HG03039 (cell line): Measurements from ENCODE around the gene CISD3.

Source experiments
- ATAC-seq: cut with Tn5 transposase; IDR thresholded peaks from one replicate; pipeline ENCODE4 v1.9.1; 2021; ENCODE audit warnings: mild to moderate bottlenecking, moderate library complexity; ENCODE audit not compliant: unreplicated experiment

Gene CISD3

DNA sequence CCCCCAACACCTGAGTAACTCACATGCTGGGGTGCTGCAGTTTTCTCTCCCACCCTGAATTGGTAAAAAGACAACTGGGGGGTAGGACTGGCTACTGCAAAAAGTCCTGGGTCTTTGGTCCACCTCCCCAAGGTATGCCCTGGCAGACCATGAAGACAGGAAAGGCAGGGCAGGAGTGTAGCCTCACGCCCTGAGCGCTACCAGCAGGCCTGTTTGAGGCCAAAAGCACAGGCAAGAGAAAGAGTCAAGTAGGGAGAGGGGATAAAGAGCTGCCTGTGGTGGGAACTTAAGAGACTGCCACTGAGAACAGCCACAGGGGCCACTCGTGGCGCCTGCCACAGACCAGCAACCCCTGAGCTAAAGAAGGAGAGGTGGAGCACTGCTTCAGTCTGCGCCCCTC is 36.2 kb downstream of the CISD3 start:
- ATAC-seq, result no peak

DNA sequence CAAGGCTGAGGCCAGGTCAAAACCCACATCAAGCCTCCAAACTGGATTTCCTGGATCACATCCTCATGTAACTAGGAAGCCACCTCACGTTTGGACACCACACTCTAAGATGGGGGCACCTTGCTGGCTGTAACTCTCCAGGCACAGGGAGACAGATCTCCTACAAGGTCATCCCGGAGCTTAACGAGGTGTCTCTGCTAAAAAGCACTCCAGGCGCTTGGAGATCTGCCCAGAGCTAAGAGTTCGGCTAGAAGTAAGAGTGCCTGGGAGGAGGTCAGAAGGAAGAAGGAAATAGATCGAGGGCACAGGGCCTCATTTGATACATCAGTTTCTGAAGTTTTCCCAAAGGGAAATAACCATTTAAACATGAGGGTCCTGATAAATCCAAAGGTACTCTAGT is 38.3 kb downstream of the CISD3 start:
- no peak for ATAC-seq

DNA sequence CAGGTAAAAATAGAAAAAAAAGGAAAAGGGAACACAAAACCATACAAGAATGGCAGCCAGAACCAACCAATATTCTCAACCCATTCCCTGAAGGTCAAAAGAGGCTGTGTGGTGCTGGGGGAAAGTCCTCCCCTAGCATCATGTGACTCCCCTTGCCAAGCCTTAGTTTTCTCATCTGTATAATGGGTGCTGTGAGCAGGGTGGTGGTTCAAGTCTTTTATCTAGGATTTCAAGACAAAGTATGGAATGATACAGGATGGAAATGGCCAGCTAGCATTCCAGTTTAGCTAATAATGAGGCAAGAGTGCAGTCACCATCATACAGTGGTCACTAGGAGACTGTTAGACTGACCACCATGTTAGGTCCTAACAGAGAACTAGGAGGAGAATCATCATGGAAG is 43.1 kb downstream of the CISD3 start:
- ATAC-seq, result no peak

DNA sequence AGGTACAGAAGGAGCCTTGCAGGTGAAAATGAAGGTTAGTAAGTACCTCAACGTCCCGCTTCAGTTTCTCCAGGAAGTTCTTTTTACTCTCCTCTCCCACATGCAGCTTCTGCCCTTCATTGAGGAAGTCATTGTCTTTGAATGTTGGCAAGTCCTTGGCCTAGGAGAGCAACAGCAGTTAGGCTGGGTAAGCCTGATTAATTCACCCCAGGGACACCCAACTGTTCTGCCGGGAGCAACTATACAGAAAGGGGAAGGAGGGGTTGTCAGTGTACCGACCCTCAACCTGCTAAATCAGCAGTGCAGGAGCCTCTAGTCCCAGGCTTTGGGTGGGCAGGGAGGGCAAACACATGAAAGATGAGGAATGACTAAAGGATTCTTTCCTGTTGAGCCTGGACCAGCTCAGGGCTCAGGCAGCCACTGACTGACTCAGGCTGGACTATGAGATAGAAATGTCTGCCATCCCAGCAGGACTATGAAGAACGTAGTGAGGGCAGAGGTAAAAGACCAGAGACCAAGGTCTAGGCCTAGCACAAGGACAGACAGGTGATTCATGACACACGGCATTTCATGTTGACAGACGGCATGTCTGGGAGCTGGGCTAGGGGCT is 47.6 kb downstream of the CISD3 start:
- no peak for ATAC-seq

DNA sequence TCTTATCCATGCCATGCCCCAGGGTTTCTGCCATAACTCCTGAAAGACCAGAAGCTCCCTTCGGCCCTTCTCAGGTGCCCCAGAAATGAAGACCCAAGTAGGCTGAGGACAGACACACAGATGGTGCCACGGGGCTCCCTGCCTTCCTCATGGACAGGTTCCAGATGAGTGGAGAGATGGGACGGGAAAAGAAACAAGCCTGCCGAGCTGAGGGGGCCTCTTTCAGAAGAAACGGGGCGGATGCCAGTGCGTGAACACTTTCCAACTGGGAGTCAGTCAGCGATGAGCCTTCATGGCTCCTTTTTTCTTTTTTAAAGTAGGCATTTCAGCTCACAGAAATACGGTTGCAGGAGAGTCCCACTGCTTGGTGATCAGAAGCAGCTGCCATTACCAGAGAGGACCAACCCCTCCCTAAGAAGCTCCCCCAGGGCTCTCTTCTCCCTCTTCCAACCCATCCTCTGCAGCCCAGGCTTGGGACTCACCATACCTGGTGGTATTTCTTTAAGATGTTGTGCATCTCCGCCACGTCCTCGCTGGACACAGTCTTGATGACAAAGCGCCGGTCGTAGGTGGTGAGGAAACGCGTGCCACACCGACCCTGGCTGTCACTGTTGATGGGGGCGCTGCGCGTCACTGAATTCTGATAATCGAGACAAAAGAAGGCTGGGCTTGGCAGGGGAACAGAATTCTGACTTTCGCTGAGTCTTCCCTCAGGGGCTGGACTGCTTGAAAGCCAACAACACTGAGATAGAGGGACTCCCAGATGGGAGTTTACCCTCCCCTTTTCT is 50.0 kb downstream of the CISD3 start:
- no peak for ATAC-seq

DNA sequence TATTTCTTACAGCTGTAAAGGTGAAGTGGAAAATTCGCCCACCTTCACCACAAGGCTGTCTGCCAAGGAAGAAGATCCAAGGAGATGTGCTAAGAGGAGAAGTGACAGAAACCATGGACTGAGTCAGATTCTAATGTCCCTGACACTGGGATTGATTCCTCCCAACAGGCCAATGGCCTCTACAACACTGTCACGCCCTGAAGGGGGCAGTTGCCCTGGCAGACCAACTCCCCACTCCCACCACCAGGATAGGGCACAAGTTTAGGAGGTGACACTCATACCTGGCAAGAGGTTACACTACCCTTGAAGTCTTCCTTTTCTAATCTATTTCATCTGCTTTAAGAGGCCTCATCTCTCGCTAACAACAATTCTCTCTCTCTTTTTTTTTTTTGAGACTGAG is 53.1 kb downstream of the CISD3 start:
- no peak for ATAC-seq
